Subcutaneous adipose tissue (tissue), 4 donors: ENCODE results near the gene INPP4B. TPM values are rescaled to one million over a fixed set of nuclear protein-coding genes. Genes with fewer than 3 reads are reported as not detected.

Experiments
- CTCF ChIP-seq: fragments of 450-650 bp; IDR thresholded peaks from one replicate; pipeline ENCODE4 v1.5.1; 2016; ENCODE audit warnings: low read depth, mild to moderate bottlenecking, control low read depth, antibody characterized with exemption, moderate library complexity
- total RNA-seq, 4 donors: library from RNA; depleted of rRNA; stranded (reverse); fragments of >200 nt; gene quantifications; one replicate each; pipeline ENCODE4 v1.1.0, GENCODE V29; 2016

INPP4B gene
- total RNA-seq, 4 donors from 2014 or later, result 14.3 to 28.1 (median 24.6) TPM

GRCh38 chr4:142549726-142550463, 296.2 kb downstream of the INPP4B start:
- no peak for TF ChIP-seq CTCF

GRCh38 chr4:142549248-142549647, 296.9 kb downstream of the INPP4B start:
- TF ChIP-seq CTCF, result no peak

GRCh38 chr4:142548491-142548890, 297.6 kb downstream of the INPP4B start:
- no peak for TF ChIP-seq CTCF

GRCh38 chr4:142547974-142548373, 298.1 kb downstream of the INPP4B start:
- TF ChIP-seq CTCF, result no peak

- no peak for TF ChIP-seq CTCF
Measured at GRCh38 chr4:142544594-142544993, 301.5 kb downstream of the INPP4B start.

GRCh38 chr4:142544039-142544438, 302.1 kb downstream of the INPP4B start:
- no peak for TF ChIP-seq CTCF

GRCh38 chr4:142540483-142540804, 305.7 kb downstream of the INPP4B start:
- TF ChIP-seq CTCF, result no peak
